GM12891 (cell line): Measurements from ENCODE around the gene OR5H15.

Experiments used
- PAX5 ChIP-seq: IDR thresholded peaks from 2 replicates; pipeline ENCODE4 v1.6.1; 2011; ENCODE audit warnings: low read length, moderate library complexity, mild to moderate bottlenecking; ENCODE audit not compliant: insufficient read depth, severe bottlenecking
- TAF1 ChIP-seq: IDR thresholded peaks from 2 replicates; pipeline ENCODE4 v1.6.1; 2011; ENCODE audit warnings: low read depth, low read length, control low read depth

GRCh38 chr3:98140531-98140930, 26.0 kb upstream of the OR5H15 start:
- TF ChIP-seq TAF1 (no peak), PAX5 (no peak)
